Lower leg skin (tissue), 3 donors: Measurements from ENCODE around the gene SPC24.

Source experiments
- POLR2A ChIP-seq, 2 donors: fragments of 450-650 bp; IDR thresholded peaks; one replicate each; pipeline ENCODE4 v1.6.1; 2016 to 2017; ENCODE audit warnings: antibody characterized with exemption in 2 of 2, mild to moderate bottlenecking in 1 of 2, moderate library complexity in 1 of 2
- TF ChIP-seq, protein P1 (sequence below), 3 donors: fragments of 450-650 bp; IDR thresholded peaks; one replicate each; pipeline ENCODE4 v1.5.1; 2016; ENCODE audit warnings: antibody characterized with exemption in 3 of 3, mild to moderate bottlenecking in 3 of 3, moderate library complexity in 2 of 3

DNA sequence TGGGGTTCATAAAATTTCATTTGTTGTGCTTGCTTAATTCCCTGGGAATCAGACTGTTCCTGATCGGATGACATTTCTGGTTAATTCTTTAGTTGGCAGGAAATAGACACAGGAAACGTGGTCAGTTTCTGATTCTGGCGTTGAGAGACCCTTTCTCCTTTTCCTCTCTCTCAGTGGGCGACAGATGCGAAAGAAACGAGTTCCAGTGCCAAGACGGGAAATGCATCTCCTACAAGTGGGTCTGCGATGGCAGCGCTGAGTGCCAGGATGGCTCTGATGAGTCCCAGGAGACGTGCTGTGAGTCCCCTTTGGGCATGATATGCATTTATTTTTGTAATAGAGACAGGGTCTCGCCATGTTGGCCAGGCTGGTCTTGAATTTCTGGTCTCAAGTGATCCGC is 55.5 kb downstream of the SPC24 start:
- TF ChIP-seq, protein P1, sequence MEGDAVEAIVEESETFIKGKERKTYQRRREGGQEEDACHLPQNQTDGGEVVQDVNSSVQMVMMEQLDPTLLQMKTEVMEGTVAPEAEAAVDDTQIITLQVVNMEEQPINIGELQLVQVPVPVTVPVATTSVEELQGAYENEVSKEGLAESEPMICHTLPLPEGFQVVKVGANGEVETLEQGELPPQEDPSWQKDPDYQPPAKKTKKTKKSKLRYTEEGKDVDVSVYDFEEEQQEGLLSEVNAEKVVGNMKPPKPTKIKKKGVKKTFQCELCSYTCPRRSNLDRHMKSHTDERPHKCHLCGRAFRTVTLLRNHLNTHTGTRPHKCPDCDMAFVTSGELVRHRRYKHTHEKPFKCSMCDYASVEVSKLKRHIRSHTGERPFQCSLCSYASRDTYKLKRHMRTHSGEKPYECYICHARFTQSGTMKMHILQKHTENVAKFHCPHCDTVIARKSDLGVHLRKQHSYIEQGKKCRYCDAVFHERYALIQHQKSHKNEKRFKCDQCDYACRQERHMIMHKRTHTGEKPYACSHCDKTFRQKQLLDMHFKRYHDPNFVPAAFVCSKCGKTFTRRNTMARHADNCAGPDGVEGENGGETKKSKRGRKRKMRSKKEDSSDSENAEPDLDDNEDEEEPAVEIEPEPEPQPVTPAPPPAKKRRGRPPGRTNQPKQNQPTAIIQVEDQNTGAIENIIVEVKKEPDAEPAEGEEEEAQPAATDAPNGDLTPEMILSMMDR (IDR thresholded peaks at IDR 0.05), result no peak
- no peak for TF ChIP-seq POLR2A (IDR thresholded peaks at IDR 0.05)
